ENCODE results near the gene SGCA.
A peak's percentile ranks its signal among the peaks of the same experiment; 100 is the strongest.

The SGCA gene

GRCh38 chr17:50183421-50183994, 17.7 kb downstream of the SGCA start:
- DNase-seq, result peak in 1 of 2 donors; percentile 25

GRCh38 chr17:50184064-50184463, 18.3 kb downstream of the SGCA start:
- no peak for DNase-seq

DNA sequence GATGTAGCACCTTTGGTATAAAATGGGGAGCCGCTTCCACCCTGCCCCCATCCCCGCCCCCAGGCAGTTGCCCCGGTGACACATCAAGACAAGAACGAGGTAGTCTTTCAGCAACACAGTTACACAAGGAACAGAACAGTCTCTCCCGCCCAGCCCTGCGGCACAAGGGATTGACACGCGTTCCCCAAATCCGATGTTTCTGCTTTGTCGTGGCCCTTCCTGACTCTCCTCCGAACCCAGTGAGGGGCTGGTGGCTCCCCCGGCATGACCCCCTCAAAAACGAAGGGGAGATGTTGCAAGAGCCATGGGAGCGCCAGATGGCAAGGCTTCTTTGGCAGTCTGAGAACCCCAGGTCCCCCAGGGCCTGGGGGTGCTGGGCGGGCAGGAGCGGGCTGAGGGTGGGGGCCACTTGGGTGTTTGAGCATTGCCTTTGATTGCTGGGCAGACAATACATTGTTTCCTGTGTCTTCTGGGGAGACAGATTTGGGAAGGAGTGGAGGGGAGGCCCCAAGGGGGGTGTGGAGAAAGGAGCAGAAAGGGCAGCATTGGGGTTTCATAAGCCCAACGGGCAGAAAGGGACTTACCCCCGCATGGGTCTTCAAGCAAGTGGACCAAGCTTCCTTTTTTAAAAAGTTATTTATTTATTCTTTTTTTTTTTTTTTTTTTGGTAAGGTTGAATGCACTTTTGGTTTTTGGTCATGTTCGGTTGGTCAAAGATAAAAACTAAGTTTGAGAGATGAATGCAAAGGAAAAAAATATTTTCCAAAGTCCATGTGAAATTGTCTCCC, 19.0 kb downstream of the SGCA start:
- DNase-seq, result peak; percentile 48 to 60

GRCh38 chr17:50185631-50186471, 20.0 kb downstream of the SGCA start:
- no peak for DNase-seq

DNA sequence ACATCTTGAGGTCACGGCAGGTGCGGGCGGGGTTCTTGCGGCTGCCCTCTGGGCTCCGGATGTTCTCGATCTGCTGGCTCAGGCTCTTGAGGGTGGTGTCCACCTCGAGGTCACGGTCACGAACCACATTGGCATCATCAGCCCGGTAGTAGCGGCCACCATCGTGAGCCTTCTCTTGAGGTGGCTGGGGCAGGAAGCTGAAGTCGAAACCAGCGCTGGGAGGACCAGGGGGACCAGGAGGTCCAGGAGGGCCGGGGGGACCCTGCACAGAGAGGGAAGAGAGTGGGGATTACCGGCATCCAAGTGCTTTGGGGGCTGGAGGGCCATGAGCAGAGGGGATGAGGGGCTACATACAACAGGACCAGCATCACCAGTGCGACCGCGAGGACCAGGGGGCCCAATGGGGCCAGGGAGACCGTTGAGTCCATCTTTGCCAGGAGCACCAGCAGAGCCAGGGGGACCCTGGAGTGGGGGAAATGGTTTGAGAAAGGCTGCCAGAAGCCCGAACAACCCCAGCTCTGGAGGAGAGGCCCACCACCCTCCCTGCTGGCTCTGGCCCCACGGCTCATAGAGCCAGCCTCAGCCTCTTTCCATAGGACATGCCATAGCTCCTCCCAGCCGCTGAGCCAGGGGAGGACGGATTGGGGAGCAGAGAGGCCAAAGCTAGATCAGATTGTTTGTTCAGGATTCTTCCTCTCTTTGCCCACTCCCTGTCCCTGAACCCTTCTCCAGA, 21.0 kb downstream of the SGCA start:
- no peak for DNase-seq

- DNase-seq, result no peak
Observed at GRCh38 chr17:50187394-50187725, 21.6 kb downstream of the SGCA start.

GRCh38 chr17:50187751-50188530, 22.1 kb downstream of the SGCA start:
- no peak for DNase-seq

- DNase-seq, result no peak
Observed at GRCh38 chr17:50188531-50188920, 22.7 kb downstream of the SGCA start.

DNA sequence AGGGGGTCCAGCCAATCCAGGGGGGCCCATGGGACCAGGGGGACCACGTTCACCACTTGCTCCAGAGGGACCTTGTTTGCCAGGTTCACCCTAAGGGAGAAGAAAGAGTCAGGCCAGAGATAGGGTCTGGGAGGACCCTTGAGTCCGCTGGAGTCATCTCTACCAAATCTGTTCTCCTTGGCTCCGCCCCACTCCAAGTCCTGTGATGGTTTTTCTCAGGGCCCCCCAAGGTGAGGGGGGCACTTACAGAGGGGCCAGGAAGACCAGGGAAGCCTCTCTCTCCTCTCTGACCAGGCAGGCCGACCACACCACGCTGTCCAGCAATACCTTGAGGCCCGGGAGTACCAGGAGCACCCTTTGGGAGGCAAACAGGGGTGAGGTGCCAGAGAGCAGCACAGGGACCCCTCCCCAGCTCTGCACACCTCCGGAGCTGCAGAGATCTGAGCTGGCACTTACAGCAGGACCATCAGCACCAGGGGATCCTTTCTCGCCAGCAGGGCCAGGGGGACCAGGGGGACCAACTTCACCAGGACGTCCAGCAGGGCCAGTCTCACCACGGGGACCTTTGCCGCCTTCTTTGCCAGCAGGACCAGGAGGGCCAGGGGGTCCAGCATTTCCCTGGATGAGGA, 23.2 kb downstream of the SGCA start:
- DNase-seq, result no peak

DNA sequence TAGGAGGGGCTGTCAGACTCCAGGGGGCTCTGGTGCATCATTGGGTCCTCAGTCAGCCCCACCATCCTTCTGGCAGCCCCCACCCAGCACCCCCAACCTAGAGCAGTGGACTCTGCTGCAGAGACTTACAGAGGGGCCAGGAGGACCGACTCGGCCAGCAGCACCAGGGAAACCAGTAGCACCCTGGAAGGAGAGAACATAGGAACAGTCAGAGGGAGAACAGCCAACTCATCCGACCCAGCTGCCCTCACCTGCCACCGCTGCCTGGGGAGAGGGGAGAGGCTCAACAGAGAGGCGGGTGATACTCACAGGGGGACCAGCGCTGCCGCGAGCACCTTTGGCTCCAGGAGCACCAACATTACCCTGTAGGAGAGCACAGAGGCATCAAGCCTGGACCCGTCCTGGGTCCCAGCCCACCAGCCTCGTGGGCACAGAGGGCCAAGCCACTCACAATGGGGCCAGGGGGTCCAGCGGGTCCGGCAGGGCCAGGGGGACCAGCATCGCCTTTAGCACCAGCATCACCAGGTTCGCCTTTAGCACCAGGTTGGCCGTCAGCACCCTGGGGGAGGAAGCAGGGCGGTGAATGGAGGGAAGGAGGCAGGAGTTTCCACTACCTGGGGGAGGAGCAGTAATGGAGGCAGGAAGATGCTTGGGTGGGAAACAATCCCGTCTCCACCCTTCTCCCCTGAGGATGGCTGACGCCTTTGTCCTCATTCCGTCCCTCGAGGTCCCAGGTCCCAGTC, 23.9 kb downstream of the SGCA start:
- DNase-seq, result no peak

- DNase-seq, result no peak
Observed at GRCh38 chr17:50190293-50190602, 24.4 kb downstream of the SGCA start.

- no peak for DNase-seq
Observed at GRCh38 chr17:50190603-50191358, 25.0 kb downstream of the SGCA start.

DNA sequence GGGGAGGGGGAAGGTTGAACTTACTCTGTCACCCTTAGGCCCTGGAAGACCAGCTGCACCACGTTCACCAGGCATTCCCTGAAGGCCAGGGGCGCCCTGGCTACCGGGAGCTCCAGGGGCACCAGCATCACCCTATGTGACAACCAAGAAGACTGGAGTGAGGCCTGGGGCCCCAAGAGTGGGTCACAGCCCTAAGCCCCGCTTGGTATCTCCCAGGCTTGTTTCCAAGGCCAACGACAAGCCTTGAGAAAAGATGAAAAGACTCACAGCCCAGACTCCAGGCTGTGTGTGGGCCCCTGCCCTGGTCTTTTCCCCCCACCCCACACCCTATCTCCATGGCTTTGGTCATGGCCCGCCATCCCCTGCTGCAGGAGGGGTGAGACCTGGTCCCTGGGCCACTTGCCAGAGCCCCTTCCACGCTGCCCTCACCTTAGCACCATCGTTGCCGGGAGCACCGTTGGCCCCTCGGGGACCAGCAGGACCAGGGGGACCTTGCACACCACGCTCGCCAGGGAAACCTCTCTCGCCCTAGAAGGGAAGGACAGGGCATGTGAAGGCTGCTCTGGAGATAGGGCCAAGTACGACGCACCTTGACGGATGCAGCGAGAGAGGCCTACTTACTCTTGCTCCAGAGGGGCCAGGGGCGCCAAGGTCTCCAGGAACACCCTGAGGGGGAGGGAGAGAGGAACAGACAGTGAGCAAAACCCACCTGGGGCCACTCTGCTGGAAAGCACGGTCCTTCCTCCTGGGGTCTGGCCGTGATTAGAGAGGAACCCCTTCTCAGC, 25.7 kb downstream of the SGCA start:
- DNase-seq, result no peak

DNA sequence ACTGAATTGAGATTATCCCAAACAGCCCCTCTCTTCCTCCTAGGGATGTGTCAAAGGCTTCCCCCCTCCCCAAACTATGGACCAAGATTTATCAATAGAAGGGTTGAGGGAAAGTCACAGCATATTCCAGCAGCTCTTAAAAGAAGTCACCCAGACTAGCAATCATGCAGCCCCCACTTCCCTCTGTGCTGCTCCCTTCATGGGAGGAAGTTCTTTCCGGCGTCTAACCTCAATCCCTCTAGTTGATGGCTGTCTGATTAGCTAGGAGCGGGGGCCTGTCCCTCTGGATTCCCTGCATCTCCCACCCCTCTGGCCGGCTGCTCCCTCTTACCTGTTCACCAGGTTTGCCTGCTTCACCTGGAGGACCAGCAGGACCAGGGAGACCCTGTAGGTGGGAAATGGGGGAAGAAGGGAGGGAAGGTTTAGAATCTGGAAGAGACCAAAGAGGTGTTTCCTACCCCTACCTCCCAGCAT, 26.4 kb downstream of the SGCA start:
- no peak for DNase-seq

GRCh38 chr17:50192618-50193291, 26.9 kb downstream of the SGCA start:
- DNase-seq, result no peak

- no peak for DNase-seq
Observed at GRCh38 chr17:50194140-50194933, 28.5 kb downstream of the SGCA start.

DNA sequence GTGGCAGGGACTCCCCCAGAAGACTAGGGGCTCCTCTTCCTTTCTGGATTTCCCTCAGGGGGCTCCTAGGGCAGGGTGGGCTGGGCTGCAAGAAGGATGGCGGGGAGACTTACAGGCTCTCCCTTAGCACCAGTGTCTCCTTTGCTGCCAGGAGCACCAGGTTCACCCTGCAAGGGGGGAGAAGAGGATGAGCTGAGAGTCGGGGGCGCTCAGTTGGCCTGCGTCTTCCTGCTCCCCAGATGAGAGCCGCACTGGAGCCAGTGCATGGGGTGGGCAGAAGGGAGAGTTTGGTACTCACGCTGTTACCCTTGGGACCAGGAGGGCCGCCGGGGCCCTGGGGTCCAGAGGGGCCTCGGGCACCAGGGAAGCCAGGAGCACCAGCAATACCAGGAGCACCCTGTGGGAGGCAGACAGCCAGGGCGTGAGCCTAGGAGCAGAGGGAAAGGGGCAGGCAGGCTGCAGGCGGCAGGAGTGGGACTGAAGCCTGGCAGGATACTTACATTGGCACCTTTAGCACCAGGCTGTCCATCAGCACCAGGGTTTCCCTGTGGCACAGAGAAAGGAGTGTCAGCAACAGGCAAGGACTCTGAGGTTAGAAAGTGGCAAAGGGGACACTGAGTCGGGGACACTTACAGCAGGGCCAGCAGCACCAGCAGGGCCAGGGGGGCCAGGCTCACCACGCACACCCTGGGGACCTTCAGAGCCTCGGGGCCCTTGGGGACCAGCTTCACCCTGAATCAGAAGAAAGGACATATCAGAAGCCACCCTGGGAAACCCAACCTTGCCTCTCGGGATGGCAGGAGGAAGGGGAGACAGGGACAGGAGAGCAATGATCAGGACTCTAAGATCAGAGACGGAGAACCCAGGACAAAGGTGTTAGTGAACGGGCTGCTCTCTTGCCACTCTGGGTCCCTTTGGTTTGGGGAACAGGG, 29.4 kb downstream of the SGCA start:
- DNase-seq, result no peak
